AG09309 (cell line): ENCODE measurements around the gene VSIG10.

Experiments
- DNase-seq: peaks from one replicate; pipeline ENCODE4 v3.0.0-alpha.2; 2010; ENCODE audit warnings: low read depth
- H3K4me3 ChIP-seq: 2 replicates; pipeline ENCODE4 v1.5.1; 2011; ENCODE audit warnings: mild to moderate bottlenecking, low read depth, low read length, moderate library complexity; ENCODE audit not compliant: control insufficient read depth
- TF ChIP-seq, protein P1 (sequence below): IDR thresholded peaks from 2 replicates; pipeline ENCODE4 v1.5.1; 2011; ENCODE audit warnings: mild to moderate bottlenecking, low read depth, low read length, inconsistent platforms; ENCODE audit not compliant: insufficient read depth, control insufficient read depth; ENCODE audit errors: missing control alignments

Gene VSIG10

DNA sequence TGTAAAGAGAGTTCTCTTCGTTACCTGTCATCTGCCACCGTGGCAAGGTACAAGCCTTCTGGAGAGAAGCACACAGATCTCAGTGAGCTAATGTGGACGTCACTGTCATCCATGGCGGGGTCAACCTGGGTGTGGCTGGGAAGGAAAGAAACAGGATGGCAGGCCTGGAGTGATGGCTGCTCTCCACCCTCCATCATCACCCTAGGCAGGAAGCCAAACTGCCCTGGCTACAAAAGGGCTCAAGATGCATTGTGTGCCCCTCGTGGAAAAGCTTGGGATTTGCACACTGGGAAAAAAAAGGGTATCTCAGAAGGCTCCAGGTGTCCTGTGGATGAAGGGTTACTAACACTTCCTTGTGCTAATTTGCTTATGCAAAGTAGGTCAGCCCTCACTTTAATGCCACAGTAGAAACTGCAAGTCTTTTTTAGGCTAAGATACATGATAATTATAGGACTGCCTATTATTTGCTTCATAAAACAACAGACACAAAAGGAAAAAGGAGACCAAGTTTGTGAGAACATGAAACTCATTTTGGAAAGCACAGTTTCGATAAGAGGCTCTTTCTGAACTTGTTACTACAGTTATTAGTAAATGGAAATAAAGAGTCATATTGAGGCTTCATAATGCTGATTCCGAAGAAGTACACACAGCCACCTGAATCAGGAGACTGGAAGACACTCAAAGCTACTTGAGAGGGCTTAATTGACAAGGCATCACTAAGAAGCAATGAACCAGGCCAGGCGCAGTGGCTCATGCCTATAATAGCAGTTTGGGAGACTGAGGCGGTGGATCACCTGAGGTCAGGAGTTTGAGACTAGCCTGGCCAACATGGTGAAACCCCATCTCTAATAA is 68.4 kb downstream of the VSIG10 start:
- H3K4me3 ChIP-seq, result no peak overlapping the region
- TF ChIP-seq, protein P1, sequence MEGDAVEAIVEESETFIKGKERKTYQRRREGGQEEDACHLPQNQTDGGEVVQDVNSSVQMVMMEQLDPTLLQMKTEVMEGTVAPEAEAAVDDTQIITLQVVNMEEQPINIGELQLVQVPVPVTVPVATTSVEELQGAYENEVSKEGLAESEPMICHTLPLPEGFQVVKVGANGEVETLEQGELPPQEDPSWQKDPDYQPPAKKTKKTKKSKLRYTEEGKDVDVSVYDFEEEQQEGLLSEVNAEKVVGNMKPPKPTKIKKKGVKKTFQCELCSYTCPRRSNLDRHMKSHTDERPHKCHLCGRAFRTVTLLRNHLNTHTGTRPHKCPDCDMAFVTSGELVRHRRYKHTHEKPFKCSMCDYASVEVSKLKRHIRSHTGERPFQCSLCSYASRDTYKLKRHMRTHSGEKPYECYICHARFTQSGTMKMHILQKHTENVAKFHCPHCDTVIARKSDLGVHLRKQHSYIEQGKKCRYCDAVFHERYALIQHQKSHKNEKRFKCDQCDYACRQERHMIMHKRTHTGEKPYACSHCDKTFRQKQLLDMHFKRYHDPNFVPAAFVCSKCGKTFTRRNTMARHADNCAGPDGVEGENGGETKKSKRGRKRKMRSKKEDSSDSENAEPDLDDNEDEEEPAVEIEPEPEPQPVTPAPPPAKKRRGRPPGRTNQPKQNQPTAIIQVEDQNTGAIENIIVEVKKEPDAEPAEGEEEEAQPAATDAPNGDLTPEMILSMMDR, result no peak
- DNase-seq, result no peak

DNA sequence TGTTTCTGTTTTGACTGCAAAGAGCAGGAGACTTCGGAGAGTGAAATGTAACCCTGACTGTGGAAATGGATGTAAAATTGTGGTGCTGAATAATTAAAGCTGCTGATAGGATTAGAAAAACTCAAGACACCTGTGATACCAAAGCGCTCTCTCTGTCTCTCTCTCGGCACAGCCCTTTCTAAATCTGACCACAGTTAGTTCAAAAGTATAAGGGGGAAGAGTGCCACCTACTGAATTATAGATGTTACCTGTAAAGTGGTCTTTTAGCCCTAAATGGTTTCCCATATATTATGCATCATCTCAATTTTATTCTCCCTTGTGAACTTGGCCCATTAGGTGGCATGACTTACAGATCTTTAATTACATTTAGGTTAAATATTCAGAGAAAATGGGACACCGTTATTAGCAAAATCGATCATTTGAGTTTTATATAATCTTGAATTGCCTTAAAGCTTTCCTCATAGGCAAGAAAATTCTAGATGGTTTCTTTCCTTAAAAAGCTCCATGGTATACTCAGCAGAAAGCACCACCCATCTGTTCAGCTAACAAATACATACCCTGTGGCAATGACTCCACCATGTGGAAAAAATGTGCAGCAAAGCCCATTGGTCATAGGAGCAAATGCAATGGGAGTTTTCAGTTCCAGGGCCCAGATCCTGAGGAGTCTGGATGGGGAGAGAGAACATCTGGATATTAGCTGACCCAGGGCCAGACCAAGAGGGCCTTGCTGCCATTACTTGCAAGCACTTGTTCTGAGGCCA is 69.2 kb downstream of the VSIG10 start:
- H3K4me3 ChIP-seq, result no peak overlapping the region
- TF ChIP-seq, protein P1, result peak; percentile 63
- DNase-seq, result peak; percentile 29

DNA sequence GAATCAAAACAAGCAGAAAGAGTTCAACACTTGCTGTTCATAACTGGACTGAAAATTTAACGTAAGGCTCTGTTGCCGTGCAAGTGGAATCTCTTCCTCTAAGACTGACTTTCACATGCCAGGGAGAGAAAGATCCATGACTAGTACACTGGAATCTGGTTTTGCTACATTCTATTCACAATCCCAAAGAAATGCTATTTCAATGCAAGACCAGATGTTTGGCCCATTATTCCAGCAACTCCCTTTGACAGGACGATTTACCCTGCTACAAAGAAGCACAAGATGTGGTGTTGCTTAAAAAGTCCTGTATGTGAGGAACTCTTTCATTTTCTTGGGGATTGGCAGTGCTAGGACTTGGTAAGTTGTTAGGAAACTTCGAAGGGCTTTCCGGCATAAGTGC is 69.9 kb downstream of the VSIG10 start:
- no peak overlapping the region for H3K4me3 ChIP-seq
- DNase-seq, result peak; percentile 25
- TF ChIP-seq, protein P1, result no peak

DNA sequence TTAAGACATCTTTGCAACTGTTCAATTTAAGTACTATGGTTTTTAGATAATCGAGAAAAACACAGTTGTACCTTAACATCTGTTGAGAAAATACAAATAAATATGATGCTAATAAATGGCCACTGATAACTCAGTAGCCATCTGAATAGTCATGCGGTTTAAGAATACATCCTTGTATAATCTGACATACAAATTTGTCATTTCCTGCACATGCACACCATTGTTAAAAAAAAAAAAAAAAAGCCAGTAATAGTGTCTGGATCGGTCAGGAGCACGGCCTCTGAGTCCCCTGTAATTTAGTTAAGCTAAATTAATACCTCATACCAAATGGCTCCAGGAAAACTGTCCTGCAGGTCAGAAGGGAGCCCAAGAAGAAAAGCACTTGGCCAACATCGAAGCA is 70.5 kb downstream of the VSIG10 start:
- TF ChIP-seq, protein P1, result no peak
- no peak overlapping the region for H3K4me3 ChIP-seq
- no peak for DNase-seq

DNA sequence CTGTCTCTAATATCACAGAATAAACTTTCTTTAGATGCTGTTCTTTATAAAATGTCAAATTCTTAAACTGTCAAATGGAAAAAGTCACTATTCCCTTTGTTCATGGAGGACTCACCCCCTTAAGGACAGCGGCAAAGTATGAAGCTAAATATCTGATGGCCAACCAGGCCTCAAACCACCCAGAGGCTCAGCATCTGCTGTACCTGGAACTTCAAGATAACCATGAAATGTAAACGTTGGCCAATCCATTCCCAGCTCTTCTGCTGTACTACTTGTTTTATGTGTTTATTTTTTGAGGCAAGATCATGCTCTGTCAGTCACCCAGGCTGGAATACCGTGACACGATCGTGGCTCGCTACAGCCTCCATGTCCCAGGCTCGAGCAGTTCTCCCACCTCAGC is 71.6 kb downstream of the VSIG10 start:
- DNase-seq, result no peak
- no peak overlapping the region for H3K4me3 ChIP-seq
- TF ChIP-seq, protein P1, result no peak

DNA sequence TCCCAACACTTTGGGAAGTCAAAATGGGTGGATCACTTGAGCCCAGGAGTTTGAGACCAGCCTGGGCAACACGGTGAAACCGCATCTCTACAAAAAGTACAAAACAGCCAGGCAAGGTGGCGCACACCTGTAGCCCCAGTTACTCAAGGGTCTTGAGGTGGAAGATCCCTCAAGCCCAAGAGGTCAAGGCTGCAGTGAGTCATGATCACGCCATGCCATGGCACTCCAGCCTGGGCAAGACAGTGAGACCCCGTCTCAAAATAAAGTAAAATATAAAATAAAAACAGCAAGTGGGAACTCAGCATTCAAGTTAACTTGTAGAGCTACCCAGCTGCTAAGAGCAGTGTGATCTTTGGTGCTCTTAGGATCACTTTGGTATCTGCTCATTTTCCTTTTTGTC is 74.6 kb downstream of the VSIG10 start:
- DNase-seq, result no peak

More for the DNA sequence above, 74.6 kb downstream of the VSIG10 start:
- TF ChIP-seq, protein P1, result no peak
- no peak overlapping the region for H3K4me3 ChIP-seq
